AG09309 (cell line): ENCODE measurements around the gene FHAD1.
A peak's percentile ranks its signal among the peaks of the same experiment; 100 is the strongest.

Experiments
- DNase-seq: peaks from one replicate; pipeline ENCODE4 v3.0.0-alpha.2; 2010; ENCODE audit warnings: low read depth
- H3K4me3 ChIP-seq: 2 replicates; pipeline ENCODE4 v1.5.1; 2011; ENCODE audit warnings: mild to moderate bottlenecking, low read depth, low read length, moderate library complexity; ENCODE audit not compliant: control insufficient read depth
- CTCF ChIP-seq: IDR thresholded peaks from 2 replicates; pipeline ENCODE4 v1.5.1; 2011; ENCODE audit warnings: mild to moderate bottlenecking, low read depth, low read length, inconsistent platforms; ENCODE audit not compliant: insufficient read depth, control insufficient read depth; ENCODE audit errors: missing control alignments

Gene FHAD1

GRCh38 chr1:15334995-15335394 is 88.0 kb downstream of the FHAD1 start:
- TF ChIP-seq CTCF, result no peak
- DNase-seq, result no peak
- no peak overlapping the region for H3K4me3 ChIP-seq

- no peak for DNase-seq
- no peak for TF ChIP-seq CTCF
Observed at GRCh38 chr1:15336866-15337265, 89.8 kb downstream of the FHAD1 start.

GRCh38 chr1:15337656-15338402 is 90.8 kb downstream of the FHAD1 start:
- H3K4me3 ChIP-seq, result no peak overlapping the region
- TF ChIP-seq CTCF, result no peak
- DNase-seq, result peak; percentile 46

More at GRCh38 chr1:15336866-15337265, 89.8 kb downstream of the FHAD1 start:
- no peak overlapping the region for H3K4me3 ChIP-seq

GRCh38 chr1:15339570-15339969 is 92.5 kb downstream of the FHAD1 start:
- TF ChIP-seq CTCF, result no peak
- no peak overlapping the region for H3K4me3 ChIP-seq
- DNase-seq, result no peak

- no peak for TF ChIP-seq CTCF
- H3K4me3 ChIP-seq, result no peak overlapping the region
- no peak for DNase-seq
Observed at GRCh38 chr1:15341228-15341627, 94.2 kb downstream of the FHAD1 start.

- H3K4me3 ChIP-seq, result no peak overlapping the region
- DNase-seq, result peak; percentile 59
- TF ChIP-seq CTCF, result no peak
Observed at GRCh38 chr1:15341634-15342407, 94.8 kb downstream of the FHAD1 start.
